ENCODE measurements around the gene ANKRD13C.
"Not testable (repeated sequence)": the region's sequence is repeated elsewhere in the genome, so short reads cannot be mapped to it uniquely, and the experiment has no call there.

Gene ANKRD13C

GRCh38 chr1:70358921-70359564 is 4.5 kb upstream of the ANKRD13C start:
- no peak for DNase-seq (ENCODE audit: low spot score)

DNA sequence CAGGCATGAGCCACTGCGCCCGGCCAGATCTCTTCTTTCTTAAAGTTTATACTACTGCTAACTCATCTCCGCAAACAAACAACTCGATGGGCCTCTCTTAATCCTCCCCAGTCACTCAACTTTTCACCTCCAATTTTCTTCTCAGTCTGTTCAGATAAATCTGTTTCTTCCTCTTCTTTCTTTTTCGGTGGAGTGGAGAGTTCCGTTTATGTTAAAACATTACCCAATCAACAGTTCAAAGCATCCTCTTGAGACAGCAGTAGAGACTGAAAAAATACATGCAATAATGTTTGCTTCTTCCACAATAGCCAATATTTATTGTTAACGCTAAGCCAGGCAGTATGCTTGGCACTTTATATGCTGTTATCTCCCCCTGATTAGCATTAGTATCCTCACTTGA is 1.4 kb upstream of the ANKRD13C start:
- DNase-seq (ENCODE audit: low spot score) = no peak

DNA sequence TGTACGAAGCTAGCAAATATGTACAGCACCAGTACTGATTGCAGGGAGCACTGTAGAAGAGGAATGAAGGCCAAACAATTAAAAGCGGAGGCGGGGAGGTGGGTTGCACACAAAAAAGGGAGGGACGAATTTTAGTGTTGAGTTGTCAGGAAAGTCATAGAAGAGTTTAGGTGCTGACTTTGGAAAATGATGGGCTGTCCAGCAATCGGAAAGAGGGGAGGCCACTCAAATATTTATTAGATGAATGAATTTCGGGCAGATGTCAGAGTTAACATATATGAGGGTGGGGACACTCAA is 537 bp upstream of the ANKRD13C start:
- DNase-seq (ENCODE audit: low spot score) = no peak

GRCh38 chr1:70353601-70354331 is 756 bp downstream of the ANKRD13C start:
- peak; percentile 24 for DNase-seq (ENCODE audit: low spot score)

DNA sequence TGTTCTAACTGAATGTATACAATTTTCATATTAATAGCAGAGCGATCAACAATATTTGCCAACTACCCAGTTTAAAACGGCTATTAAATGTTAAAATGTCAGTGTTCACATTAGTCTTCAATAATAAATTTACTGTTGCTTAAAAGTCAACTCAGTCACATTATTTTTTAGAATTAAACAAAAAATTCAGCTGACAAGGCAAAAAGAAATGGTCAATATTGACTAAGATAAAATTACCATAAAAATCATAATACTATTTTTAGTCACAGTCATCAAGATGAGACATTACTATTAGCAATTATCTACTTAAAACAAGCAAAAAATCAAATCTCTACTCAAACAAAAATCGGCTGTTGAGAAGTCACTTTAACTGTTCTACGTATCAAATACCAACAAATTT is 1.5 kb downstream of the ANKRD13C start:
- no peak for DNase-seq (ENCODE audit: low spot score)

GRCh38 chr1:70349799-70350198 is 4.7 kb downstream of the ANKRD13C start:
- DNase-seq (ENCODE audit: low spot score) = not testable (repeated sequence)

GRCh38 chr1:70348399-70349165 is 5.9 kb downstream of the ANKRD13C start:
- no peak for DNase-seq (ENCODE audit: low spot score)

GRCh38 chr1:70339644-70340043 is 14.9 kb downstream of the ANKRD13C start:
- DNase-seq (ENCODE audit: low spot score) = not testable (repeated sequence)

DNA sequence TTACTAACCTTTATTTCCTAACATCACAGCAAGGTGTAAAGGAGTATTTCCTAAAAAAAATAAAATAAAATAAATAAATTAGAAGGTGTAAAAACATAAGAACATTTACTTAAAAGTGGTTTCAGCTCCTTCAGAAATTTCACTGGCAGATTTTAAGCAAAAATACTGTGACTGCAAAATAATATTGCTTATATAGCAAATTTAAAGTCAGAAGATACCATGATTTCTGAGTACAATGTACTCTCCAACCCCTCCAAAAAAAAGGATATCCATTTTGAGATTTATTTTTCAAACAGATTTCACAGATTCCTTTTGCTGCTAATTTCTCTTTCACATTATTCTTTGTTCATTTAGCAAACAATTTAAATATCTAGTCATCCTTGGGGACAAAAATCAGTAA is 18.5 kb downstream of the ANKRD13C start:
- DNase-seq (ENCODE audit: low spot score) = no peak

DNA sequence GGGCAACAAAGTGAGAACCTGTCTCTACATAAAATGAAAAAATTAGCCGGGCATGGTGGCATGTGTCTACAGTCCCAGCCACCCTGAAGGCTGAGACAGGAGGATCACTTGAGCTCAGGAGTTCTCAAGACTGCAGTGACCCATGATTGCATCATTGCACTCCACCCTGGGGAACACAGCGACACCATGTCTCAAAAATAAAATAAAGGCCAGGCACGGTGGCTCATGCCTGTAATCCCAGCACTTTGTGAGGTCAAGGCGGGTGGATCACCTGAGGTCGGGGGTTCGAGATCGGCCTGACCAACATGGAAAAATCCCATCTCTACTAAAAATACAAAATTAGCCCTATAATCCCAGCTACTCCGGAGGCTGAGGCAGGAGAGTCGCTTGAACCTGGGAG is 20.1 kb downstream of the ANKRD13C start:
- no peak for DNase-seq (ENCODE audit: low spot score)

GRCh38 chr1:70333245-70333644 is 21.3 kb downstream of the ANKRD13C start:
- DNase-seq (ENCODE audit: low spot score) = no peak

DNA sequence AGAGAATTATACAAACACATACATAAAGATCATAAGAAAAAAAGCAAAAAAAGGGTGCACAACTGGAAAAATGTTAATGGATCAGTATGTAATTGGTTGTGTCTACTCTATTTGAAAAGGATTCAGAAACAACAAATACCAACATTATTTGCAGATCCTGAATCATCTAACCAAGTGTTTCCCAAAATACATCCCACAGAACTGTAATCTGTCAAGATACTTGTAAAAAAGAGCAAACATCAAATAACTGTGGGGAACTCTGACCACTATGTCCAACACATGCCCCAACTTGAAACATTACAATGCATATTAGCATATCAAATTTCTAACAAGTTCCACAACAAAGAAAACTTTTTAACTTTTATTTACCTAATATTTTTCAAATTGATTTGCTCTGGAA is 22.6 kb downstream of the ANKRD13C start:
- DNase-seq (ENCODE audit: low spot score) = no peak

DNA sequence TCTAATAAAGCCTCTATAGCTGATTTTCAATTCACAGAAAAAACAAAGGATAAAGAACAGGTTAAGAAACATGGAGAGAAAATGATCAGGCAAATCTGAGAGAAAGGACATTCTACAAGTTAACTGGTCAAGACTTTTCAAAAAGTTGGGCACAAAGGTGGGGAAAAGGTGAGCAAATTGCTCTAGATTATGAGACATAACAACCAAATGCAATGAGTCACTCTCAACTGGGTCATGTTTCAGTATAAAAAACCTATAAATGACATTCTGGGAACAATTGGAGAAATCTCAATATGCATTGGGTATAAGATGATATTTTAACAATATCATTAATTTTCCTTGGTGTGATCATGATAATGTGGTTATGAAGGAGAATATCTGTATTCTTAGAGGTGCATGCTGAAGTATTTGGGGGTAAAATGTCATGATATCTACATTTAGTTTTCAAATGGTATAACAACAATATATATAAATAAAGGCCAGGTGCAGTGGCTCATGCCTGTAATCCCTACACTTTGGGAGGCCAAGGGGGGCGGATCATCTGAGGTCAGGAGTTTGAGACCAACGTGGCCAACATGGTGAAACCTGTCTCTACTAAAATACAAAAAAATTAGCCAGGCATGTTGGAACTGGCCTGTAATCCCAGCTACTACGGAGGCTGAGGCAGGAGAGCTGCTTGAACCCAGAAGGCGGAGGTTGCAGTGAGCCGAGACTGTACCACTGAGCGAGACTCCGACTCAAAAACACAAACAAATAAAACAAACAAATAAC is 27.0 kb downstream of the ANKRD13C start:
- DNase-seq (ENCODE audit: low spot score) = no peak

DNA sequence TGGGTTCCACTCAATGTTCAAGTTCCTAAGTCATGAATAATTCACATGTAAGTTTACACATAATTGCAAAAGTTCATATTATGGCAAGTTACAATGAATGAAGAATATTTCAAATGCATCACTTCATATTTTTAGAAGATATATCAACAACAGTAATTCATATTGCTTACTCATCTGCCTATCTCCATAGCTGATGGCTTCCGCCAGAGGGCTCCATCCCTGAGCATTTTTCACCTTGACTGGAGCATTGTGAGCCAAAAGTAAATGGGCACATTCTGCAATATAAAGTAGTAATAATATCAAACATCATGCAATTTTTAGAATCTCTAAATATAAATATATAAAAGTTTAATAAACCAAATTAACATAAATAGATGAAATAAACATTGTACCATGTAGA is 29.8 kb downstream of the ANKRD13C start:
- no peak for DNase-seq (ENCODE audit: low spot score)

- no peak for DNase-seq (ENCODE audit: low spot score)
Observed at GRCh38 chr1:70319750-70320149, 34.8 kb downstream of the ANKRD13C start.

DNA sequence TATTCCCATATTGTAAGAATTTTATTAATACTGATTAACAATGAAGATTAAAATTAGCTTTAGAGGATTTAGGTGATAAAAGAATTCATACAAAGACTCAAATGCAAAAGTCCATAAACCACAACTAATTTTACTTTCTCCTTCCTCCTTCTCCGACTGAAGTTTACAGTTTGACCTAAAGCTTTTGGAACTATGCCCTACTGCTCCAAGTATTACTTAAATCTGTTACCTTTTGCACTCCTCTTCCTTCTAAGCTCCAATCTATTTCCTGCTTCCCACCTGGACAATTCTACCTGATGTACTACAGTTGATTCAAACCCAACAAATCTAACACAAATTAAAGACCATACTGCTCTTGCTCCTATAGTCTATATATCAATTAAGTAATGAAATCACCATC is 36.3 kb downstream of the ANKRD13C start:
- no peak for DNase-seq (ENCODE audit: low spot score)

DNA sequence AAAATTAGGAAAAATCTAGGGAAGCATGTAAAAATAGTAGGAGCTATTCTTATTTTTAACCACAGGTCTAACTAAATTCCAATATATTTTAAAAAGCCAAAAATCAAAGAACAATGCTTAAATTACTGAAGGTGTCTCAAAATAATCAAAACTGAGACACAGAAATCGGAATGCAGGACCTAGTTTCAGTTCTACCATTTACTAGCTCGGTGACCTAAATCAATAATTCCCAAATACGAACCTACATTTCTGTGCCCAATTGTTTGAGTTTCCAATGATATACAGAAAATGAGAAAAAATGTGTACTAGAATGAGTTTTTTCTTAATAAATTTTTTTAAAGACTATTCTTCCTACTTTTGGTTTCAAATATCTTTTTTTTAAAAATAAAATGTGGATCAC is 37.4 kb downstream of the ANKRD13C start:
- no peak for DNase-seq (ENCODE audit: low spot score)

- no peak for DNase-seq (ENCODE audit: low spot score)
Observed at GRCh38 chr1:70315782-70316181, 38.7 kb downstream of the ANKRD13C start.

- DNase-seq (ENCODE audit: low spot score) = peak; percentile 17
Observed at GRCh38 chr1:70314706-70315304, 39.7 kb downstream of the ANKRD13C start.

GRCh38 chr1:70311369-70311768 is 43.2 kb downstream of the ANKRD13C start:
- no peak for DNase-seq (ENCODE audit: low spot score)

DNA sequence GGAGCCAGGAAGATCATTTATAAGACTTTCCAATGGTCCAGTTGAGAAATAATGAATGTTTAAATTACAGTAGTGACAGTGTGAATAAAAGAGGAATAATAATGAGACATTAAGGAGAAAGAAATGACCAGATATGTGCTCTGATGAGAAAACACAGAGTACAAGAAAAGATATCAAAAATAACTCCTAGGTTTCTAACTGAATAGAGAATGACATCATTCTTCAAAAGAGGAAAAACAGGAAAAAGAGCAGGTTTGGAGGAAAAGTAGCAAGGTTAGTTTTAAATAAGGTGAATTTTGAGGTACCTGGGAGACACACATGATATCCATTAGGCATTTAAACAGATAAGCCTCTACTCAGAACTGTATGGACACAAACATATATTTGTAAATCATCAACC is 55.0 kb downstream of the ANKRD13C start:
- no peak for DNase-seq (ENCODE audit: low spot score)

DNA sequence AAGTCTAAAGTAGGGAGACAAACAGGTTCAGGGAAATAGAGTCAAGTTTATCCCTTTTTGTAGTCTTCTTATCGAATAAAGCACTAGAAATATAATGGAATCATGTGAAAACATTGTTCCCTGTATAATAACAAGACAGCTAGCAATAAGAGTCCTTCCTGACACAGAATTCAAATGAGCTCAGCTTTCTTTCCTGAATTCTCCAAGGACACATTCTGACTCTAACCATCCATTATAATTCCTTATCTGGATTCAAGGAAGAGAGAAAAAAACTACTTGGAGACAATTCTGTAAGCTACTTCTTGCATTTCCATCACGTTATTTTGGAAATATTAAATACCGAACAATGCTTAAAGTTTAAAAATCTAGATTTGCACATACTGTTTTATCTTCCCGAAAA is 58.8 kb downstream of the ANKRD13C start:
- DNase-seq (ENCODE audit: low spot score) = no peak
